Measurements from ENCODE around the gene EPHB2.

Gene EPHB2

GRCh38 chr1:22967833-22968232 is 257.2 kb downstream of the EPHB2 start:
- TF ChIP-seq SIN3A (IDR thresholded peaks at IDR 0.05; ENCODE audit: borderline replicate concordance, insufficient read depth, low read length) (no peak), TAF1 (IDR thresholded peaks at IDR 0.05; ENCODE audit: borderline replicate concordance, insufficient read depth, low read length) (no peak), REST (IDR thresholded peaks at IDR 0.05; ENCODE audit: insufficient read depth in 1 of 2, low read depth in 2 of 2, low read length in 2 of 2) (no peak)

- TF ChIP-seq REST (IDR thresholded peaks at IDR 0.05; ENCODE audit: insufficient read depth in 1 of 2, low read depth in 2 of 2, low read length in 2 of 2) (no peak), SIN3A (IDR thresholded peaks at IDR 0.05; ENCODE audit: borderline replicate concordance, insufficient read depth, low read length) (no peak), TAF1 (IDR thresholded peaks at IDR 0.05; ENCODE audit: borderline replicate concordance, insufficient read depth, low read length) (no peak), POLR2AphosphoS5 (IDR thresholded peaks at IDR 0.05; ENCODE audit: low read depth, low read length) (no peak), FOXP2 (optimal IDR thresholded peaks at IDR 0.05; ENCODE audit: borderline replicate concordance, extremely low read depth, extremely low read length, insufficient read depth) (no peak)
Measured at GRCh38 chr1:22969304-22969709, 258.7 kb downstream of the EPHB2 start.

GRCh38 chr1:22970096-22970495 is 259.5 kb downstream of the EPHB2 start:
- TF ChIP-seq SIN3A (IDR thresholded peaks at IDR 0.05; ENCODE audit: borderline replicate concordance, insufficient read depth, low read length) (no peak), POLR2AphosphoS5 (IDR thresholded peaks at IDR 0.05; ENCODE audit: low read depth, low read length) (no peak), TAF1 (IDR thresholded peaks at IDR 0.05; ENCODE audit: borderline replicate concordance, insufficient read depth, low read length) (no peak), REST (IDR thresholded peaks at IDR 0.05; ENCODE audit: insufficient read depth in 1 of 2, low read depth in 2 of 2, low read length in 2 of 2) (no peak), FOXP2 (optimal IDR thresholded peaks at IDR 0.05; ENCODE audit: borderline replicate concordance, extremely low read depth, extremely low read length, insufficient read depth) (no peak)

Measured in PFSK-1 (cell line).